ENCODE data around the gene C19orf53. TPM values are rescaled to one million over a fixed set of nuclear protein-coding genes. Genes with fewer than 3 reads are reported as not detected.

C19orf53 gene
- total RNA-seq, 1 experiment from 2014 or later, result 247 TPM

DNA sequence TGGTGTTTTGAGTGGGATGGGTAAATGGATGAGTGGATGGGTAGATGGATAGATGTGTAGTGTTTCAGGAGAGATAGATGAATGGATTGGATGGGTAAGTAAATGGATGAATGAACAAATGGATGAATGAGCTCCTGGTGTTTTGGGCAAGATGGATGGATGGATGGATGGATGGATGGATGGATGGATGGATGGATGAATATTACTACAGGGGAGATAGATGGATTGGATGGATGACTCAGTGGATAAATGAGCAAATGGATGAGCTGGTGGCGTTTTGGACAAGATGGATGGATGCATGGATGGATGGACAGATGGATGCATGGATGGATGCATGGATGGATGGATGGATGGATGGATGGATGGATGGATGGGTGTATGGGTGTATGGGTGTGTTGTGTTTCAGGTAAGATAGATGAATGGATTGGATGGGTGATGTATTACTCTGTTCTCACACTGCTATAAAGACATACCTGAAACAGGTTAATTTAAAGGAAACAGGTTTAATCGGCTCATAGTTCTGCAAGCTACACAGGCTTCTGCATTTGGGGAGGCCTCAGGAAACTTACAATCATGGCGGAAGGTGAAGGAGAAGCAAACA is 33.3 kb downstream of the C19orf53 start:
- H3K27me3 ChIP-seq, result no peaks in the 10 kb centered on the region
- no peak for DNase-seq
- H3K9me3 ChIP-seq, result no peaks in the 10 kb centered on the region
- H3K4me3 ChIP-seq, result no peak overlapping the region
- peaks cover 92% of the 10 kb centered on the region for H3K36me3 ChIP-seq

DNA sequence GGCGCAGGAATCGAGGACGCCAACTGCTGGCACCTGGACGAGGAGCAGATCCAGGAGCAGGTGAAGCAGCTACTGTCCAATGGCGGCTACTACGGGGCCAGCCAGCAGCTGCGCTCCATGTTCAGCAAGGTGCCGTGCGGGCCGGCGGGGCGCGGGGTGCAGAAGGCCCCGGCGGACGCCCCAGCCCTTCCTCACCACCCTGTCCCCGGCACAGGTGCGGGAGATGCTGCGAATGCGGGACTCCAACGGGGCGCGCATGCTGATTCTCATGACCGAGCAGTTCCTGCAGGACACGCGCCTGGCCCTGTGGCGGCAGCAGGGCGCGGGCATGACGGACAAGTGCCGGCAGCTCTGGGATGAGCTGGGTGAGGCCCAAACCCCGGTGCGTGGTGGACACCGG is 34.6 kb downstream of the C19orf53 start:
- DNase-seq, result no peak
- Histone ChIP-seq H3K9me3 (no peaks in the 10 kb centered on the region), H3K4me3 (no peak overlapping the region), H3K27me3 (no peaks in the 10 kb centered on the region), H3K36me3 (peaks cover 92% of the 10 kb centered on the region)

DNA sequence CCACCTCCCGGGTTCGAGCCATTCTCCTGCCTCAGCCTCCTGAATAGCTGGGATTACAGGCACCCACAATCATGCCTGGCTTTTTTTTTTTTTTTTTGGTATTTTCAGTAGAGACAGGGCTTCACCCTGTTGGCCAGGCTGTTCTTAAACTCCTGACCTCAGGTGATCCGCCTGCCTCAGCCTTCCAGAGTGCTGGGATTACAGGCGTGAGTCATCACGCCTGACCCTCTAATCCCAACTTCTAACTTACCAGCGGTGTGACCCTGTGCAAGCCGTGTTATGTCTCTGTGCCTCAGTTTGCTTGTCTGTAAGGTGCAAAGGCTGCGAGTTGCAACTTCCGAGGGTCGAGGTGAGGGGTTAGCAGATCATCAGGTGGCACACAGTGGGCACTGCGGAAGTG is 38.3 kb downstream of the C19orf53 start:
- no peaks in the 10 kb centered on the region for H3K27me3 ChIP-seq
- no peak for DNase-seq
- H3K9me3 ChIP-seq, result no peaks in the 10 kb centered on the region
- no peak overlapping the region for H3K4me3 ChIP-seq
- H3K36me3 ChIP-seq, result peaks cover 90% of the 10 kb centered on the region

DNA sequence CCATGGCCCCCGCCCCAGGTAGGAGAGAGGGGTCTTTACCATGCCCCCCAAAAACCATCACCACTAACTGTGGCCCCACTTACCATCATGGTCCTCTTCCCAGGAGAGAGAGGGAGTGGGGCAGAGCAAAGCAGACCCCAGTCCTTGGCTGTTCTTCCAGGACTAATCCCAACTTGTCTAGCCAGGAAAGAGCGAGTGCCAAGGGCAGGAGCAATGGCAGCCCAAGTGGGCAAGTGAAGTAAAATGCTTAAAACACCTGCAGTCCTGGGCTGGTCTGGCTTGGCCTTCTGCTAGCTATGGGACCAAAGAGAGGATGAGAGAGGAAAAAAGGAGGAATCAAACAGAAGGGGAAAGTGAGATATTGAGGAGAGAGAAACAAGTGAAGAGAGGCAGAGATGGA is 38.9 kb downstream of the C19orf53 start:
- H3K9me3 ChIP-seq, result no peaks in the 10 kb centered on the region
- no peak for DNase-seq
- H3K4me3 ChIP-seq, result no peak overlapping the region
- no peaks in the 10 kb centered on the region for H3K27me3 ChIP-seq
- peaks cover 90% of the 10 kb centered on the region for H3K36me3 ChIP-seq

GRCh38 chr19:13814550-13814949 is 40.3 kb downstream of the C19orf53 start:
- Histone ChIP-seq H3K27me3 (no peaks in the 10 kb centered on the region), H3K4me3 (no peak overlapping the region), H3K9me3 (no peaks in the 10 kb centered on the region), H3K36me3 (peaks cover 89% of the 10 kb centered on the region)
- DNase-seq, result no peak

- Histone ChIP-seq H3K4me3 (no peak overlapping the region), H3K9me3 (no peaks in the 10 kb centered on the region), H3K27me3 (no peaks in the 10 kb centered on the region), H3K36me3 (peaks cover 86% of the 10 kb centered on the region)
- peak; percentile 49 for DNase-seq
These were observed 42.9 kb downstream of the C19orf53 start for GRCh38 chr19:13817018-13817614.

DNA sequence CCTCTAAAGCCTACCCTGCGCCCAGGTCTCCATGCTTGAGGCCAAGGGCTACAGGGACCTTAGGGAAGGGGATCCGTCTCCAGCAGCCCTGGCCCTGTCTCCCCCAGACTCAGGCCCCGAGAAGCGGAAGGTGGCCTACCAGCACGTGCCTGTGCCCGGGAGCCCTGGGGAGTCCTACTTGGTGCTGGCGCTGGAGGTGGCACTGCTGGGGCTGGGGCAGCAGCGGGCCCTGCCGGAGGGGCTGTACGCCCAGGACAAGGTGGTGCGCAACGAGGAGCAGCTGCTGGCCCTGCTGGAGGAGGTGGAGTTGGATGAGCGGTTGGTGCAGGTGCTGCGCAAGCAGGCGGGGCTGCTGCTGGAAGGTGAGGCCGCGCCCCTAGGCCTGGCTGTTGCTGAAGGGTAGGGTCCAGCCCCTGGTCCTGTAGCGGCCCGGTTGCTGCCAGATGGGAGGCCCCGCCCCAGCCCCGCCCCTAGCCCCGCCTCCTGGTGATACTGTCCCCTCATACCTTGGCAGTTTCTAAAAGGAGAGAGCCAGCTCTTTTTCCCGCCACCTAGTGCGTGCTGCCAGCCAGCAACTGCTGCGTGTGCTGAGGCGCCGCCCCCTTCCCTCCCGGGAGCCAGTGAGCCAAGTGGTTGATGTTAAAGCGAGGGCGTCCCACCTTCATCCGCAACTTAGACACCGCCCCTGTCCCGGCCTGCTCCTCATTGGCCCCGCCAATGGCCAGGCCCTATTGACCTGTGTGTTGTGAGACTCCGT is 43.5 kb downstream of the C19orf53 start:
- H3K27me3 ChIP-seq, result no peaks in the 10 kb centered on the region
- H3K9me3 ChIP-seq, result no peaks in the 10 kb centered on the region
- no peak overlapping the region for H3K4me3 ChIP-seq
- no peak for DNase-seq
- peaks cover 88% of the 10 kb centered on the region for H3K36me3 ChIP-seq

GRCh38 chr19:13819238-13819637 is 45.0 kb downstream of the C19orf53 start:
- H3K27me3 ChIP-seq, result no peaks in the 10 kb centered on the region
- peaks cover 5% of the 10 kb centered on the region; the same call in 1 of the 2 replicates for H3K9me3 ChIP-seq
- peaks cover 88% of the 10 kb centered on the region for H3K36me3 ChIP-seq
- DNase-seq, result no peak
- no peak overlapping the region for H3K4me3 ChIP-seq

DNA sequence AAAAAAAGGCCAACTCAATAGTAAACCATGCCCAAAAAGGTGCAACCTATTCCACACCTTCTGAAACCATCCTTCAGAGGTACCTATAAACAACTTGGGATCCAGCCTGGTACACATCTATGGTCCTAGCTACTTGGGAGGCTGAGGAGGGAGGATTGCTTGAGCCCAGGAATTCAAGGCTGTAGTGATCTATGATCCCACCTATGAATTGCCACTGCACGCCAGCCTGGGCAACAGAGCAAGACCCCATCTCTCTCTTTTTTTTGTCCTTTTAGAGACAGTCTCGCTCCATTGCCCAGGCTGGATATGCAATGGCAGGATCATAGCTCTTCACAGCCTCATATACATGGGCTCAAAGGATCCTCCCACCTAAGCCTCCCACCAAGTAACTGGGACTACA is 47.0 kb downstream of the C19orf53 start:
- H3K4me3 ChIP-seq, result no peak overlapping the region
- no peaks in the 10 kb centered on the region for H3K27me3 ChIP-seq
- peaks cover 5% of the 10 kb centered on the region; the same call in 1 of the 2 replicates for H3K9me3 ChIP-seq
- DNase-seq, result no peak
- peaks cover 85% of the 10 kb centered on the region for H3K36me3 ChIP-seq

DNA sequence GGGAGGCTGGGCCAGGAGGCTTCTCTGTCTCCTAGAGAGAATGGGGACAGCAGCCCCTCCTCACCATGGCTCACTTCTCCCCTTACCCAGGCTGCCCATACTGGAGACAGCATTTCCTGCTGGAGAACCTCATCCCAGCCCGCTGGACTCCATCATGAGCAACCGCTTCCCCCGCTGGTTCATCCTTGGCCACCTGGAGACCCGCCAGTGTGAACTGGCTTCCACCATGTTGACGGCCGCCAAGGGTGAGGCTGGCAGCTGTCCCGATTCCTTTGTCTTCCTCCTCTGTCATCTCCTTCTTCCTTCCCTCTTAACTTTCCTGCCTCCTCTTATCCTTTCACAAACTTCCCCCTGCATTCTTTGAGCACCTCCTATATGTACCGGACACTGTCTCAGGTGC is 49.0 kb downstream of the C19orf53 start:
- no peaks in the 10 kb centered on the region for H3K27me3 ChIP-seq
- DNase-seq, result peak; percentile 49
- H3K4me3 ChIP-seq, result no peak overlapping the region
- peaks cover 5% of the 10 kb centered on the region; the same call in 1 of the 2 replicates for H3K9me3 ChIP-seq
- peaks cover 82% of the 10 kb centered on the region for H3K36me3 ChIP-seq

DNA sequence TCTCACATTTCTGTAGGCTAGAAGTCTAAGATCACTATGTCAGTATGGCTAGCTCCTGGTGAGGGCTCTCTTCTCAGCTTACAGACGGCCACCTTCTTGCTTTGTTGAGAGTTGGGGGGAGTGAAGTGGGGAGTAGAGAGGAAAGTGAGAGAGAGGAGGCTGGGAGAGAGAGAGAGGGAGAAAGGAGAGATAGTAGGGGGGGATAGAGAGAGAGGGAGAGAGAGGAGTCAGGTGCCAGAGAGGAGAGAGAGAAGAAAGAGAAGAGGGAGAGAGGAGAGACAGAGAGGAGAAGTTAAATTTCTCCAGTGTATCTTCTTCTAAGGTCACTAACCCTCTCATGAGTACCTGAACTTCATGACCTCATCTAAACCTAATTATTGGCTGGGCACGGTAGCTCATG is 49.6 kb downstream of the C19orf53 start:
- H3K36me3 ChIP-seq, result peaks cover 83% of the 10 kb centered on the region
- DNase-seq, result no peak
- H3K27me3 ChIP-seq, result no peaks in the 10 kb centered on the region

DNA sequence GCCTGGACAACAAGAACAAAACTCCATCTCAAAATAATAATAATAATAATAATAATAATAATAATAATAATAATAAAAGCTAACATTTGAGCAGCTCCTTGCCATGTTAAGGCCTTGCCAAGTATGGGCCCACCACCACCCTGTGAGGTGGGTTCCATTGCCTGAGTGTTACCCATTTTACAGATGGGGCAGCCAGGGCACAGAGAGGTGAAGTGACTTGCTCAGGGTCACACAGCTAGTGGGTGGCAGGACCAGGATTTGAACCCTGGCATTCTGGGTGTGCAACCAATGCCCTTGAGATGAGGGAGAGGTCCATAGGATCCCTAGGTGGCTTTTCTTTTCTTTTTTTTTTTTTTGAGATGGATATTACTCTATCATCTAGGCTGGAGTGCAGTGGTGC is 50.4 kb downstream of the C19orf53 start:
- H3K9me3 ChIP-seq, result peaks cover 5% of the 10 kb centered on the region; the same call in 1 of the 2 replicates
- H3K27me3 ChIP-seq, result no peaks in the 10 kb centered on the region
- DNase-seq, result no peak
- H3K4me3 ChIP-seq, result no peak overlapping the region
- H3K36me3 ChIP-seq, result peaks cover 78% of the 10 kb centered on the region

More for the DNA sequence above, 49.6 kb downstream of the C19orf53 start:
- Histone ChIP-seq H3K4me3 (no peak overlapping the region), H3K9me3 (peaks cover 5% of the 10 kb centered on the region; the same call in 1 of the 2 replicates)

DNA sequence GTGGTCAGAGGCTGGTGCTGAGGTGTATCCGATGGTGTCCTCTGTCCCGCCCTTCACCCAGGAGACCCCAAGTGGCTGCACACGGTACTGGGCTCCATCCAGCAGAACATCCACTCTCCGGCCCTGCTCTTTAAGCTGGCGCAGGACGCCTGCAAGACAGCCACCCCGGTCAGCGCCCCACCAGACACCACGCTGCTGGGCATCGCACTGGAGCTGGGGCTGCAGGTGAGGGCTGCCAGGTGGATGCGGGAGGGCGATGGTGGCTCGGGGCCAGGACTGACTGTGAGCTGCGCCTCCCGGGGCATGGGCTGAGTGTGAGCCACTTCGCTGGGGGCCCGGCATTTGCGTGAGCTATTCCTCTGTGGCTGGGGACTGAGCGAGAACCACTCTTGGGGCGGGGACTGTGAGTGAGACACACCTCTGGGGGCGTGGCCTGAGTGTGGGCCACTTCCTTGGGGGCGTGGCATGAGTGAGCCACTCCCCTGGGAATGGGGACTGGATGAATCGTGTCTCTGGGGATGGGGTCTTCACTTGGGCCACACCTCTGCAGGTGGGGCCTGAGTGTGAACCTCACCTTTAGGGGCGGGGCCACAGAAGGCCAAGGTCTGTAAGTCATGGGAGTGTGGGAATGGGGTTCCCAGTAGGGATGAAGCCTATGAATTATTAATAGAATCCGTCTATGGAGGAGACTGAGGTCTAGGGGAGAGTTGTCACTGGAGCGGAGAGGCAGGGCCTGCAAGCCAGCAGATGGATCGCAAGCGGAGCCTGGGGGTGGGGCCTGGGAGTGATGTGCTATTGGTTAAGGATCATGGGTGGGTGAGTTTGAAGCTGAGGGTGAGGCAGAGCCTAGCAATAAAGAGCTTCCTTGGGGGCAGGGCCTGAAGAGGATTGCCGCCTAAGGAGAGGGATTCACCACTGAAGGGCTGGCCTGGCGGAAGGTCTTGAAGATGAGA is 51.5 kb downstream of the C19orf53 start:
- Histone ChIP-seq H3K27me3 (no peaks in the 10 kb centered on the region), H3K4me3 (no peak overlapping the region), H3K36me3 (peaks cover 78% of the 10 kb centered on the region), H3K9me3 (peaks cover 5% of the 10 kb centered on the region; the same call in 1 of the 2 replicates)
- DNase-seq, result peak; percentile 60

DNA sequence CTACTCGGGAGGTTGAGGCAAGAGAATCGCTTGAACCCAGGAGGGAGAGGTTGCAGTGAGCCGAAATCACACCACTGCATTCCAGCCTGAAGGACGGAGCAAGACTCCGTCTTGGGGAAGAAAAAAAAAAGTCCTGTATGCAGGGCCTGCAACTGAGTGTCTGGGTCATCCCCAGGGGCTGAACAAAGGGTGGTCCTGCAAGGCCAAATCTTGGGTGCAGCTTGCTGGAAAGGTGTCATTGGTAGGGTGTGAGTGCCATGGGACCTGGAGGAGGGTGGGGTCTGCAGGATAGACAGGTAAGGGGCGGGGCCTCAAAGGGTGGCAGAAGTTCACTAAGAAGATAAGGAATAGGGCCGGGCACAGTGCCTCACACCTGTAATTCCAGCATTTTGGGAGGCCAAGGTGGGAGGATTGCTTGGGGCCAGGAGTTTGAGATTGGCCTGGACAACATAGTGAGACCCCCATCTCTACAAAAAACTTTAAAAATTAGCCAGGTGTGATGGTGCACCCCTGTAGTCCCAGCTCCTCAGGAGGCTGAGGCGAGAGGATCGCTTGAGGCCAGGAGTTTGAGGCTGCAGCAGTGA is 52.5 kb downstream of the C19orf53 start:
- no peaks in the 10 kb centered on the region for H3K27me3 ChIP-seq
- H3K36me3 ChIP-seq, result peaks cover 78% of the 10 kb centered on the region
- no peak overlapping the region for H3K4me3 ChIP-seq
- H3K9me3 ChIP-seq, result peaks cover 5% of the 10 kb centered on the region; the same call in 1 of the 2 replicates
- no peak for DNase-seq

- Histone ChIP-seq H3K4me3 (no peak overlapping the region), H3K27me3 (no peaks in the 10 kb centered on the region), H3K9me3 (peaks cover 5% of the 10 kb centered on the region; the same call in 1 of the 2 replicates), H3K36me3 (peaks cover 73% of the 10 kb centered on the region)
- no peak for DNase-seq
These were observed 53.4 kb downstream of the C19orf53 start for GRCh38 chr19:13827656-13828055.
